ENCODE data around the gene PTPRG.

Gene PTPRG

DNA sequence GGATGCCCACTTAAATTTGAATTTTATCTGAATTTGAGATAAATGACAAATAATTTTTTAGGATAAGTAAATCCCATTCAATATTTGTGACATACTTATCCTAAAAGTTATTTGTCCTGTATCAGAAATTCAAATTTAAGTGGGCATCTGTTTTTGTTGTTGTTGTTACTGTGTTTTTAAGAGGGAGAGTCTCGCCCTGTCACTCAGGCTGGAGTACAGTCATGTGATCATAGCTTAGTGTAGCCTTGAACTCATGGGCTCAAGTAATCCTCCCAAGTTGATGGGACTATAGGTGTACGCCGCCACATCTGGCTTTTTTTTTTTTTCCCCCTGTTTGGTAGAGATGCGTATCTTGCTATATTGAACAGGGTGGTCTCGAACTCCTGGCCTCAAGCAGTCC is 283.0 kb downstream of the PTPRG start:
- Histone ChIP-seq H3K36me3 (ENCODE audit: control insufficient read depth, insufficient read depth, low read length) (no peaks in the 10 kb centered on the region), H3K4me3 (replicated peaks; ENCODE audit: low read depth, low read length) (no peak overlapping the region), H3K27me3 (replicated peaks; ENCODE audit: control insufficient read depth, insufficient read depth, low read length) (no peaks in the 10 kb centered on the region)
- DNase-seq (ENCODE audit: extremely low read depth, insufficient read length), result no peak
- TF ChIP-seq, protein P1, sequence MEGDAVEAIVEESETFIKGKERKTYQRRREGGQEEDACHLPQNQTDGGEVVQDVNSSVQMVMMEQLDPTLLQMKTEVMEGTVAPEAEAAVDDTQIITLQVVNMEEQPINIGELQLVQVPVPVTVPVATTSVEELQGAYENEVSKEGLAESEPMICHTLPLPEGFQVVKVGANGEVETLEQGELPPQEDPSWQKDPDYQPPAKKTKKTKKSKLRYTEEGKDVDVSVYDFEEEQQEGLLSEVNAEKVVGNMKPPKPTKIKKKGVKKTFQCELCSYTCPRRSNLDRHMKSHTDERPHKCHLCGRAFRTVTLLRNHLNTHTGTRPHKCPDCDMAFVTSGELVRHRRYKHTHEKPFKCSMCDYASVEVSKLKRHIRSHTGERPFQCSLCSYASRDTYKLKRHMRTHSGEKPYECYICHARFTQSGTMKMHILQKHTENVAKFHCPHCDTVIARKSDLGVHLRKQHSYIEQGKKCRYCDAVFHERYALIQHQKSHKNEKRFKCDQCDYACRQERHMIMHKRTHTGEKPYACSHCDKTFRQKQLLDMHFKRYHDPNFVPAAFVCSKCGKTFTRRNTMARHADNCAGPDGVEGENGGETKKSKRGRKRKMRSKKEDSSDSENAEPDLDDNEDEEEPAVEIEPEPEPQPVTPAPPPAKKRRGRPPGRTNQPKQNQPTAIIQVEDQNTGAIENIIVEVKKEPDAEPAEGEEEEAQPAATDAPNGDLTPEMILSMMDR (IDR thresholded peaks at IDR 0.05; ENCODE audit: insufficient read depth, low read length, poor library complexity, severe bottlenecking), result no peak

DNA sequence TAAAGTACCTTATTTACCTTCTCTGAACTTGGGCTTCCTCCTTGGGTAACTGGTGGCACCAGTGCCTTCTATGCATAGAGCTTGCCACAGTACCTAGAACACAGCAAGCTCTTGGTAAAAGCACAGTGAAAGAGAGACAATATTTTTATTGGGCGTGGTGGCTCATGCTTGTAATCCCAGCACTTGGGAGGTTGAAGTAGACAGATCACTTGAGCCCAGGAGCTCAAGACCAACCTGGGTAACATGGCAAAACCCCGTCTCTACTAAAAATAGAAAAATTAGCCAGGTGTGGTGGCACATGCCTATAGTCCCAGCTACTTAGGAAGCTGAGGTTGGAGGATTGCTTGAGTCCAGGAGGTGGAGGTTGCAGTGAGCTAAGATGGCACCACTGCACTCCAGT is 285.1 kb downstream of the PTPRG start:
- no peak for DNase-seq (ENCODE audit: extremely low read depth, insufficient read length)
- H3K27me3 ChIP-seq (replicated peaks; ENCODE audit: control insufficient read depth, insufficient read depth, low read length), result no peaks in the 10 kb centered on the region
- no peak overlapping the region for H3K4me3 ChIP-seq (replicated peaks; ENCODE audit: low read depth, low read length)
- H3K36me3 ChIP-seq (ENCODE audit: control insufficient read depth, insufficient read depth, low read length), result no peaks in the 10 kb centered on the region
- TF ChIP-seq, protein P1 (IDR thresholded peaks at IDR 0.05; ENCODE audit: insufficient read depth, low read length, poor library complexity, severe bottlenecking), result no peak

DNA sequence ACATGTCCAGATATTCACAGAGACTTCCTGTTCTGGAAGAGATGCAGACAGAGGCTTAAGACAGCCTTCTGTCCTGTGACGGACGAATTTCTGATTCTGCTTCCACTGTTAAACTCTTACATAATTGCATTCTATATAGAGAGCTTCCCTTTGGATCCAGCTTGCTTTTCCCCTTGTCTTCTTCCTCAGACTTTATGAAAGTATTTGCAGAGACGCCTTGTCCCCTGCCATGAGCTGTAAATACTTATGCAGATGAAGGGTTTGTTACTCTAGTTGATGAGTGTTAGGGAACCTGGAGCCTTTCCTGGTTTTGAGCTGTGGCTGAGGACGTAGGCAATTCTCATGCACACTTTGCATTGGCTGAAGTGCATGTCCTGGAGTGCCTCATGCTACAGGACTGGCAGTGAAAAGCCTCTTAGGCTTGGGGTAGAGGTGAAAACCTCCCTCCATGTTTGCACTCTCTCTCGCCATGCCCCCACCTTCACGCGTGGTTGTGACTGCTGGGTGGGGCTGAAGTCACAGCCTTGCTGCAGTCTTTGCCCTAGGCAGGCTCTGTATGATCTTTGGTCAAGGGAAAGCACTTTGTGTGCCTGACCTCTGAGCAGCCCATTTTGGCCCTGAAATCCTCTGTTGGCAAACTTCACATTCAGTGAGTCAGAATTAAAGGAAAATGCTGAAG is 286.6 kb downstream of the PTPRG start:
- DNase-seq (ENCODE audit: extremely low read depth, insufficient read length), result no peak
- Histone ChIP-seq H3K4me3 (replicated peaks; ENCODE audit: low read depth, low read length) (no peak overlapping the region), H3K27me3 (replicated peaks; ENCODE audit: control insufficient read depth, insufficient read depth, low read length) (no peaks in the 10 kb centered on the region; the same call in 1 of the 2 replicates), H3K36me3 (ENCODE audit: control insufficient read depth, insufficient read depth, low read length) (no peaks in the 10 kb centered on the region)
- TF ChIP-seq, protein P1 (IDR thresholded peaks at IDR 0.05; ENCODE audit: insufficient read depth, low read length, poor library complexity, severe bottlenecking), result no peak

DNA sequence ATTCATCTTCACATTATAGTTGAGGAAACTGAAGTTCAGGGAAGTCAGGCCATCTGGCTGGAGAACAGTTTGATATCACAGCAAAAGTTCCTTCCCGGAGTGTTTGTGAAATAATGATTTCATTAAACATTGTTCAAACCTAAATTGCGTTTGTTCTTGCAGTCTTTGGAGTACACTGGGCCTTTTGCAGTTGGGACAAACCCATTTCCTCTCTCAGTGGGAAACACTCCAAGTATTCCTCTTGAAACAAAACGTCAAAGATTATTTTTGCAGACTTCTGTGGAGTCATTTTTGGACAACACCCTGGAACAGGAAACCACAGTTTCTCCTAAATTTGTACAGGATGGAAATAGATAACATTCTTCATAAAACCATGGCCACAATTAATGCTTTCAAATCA is 287.5 kb downstream of the PTPRG start:
- TF ChIP-seq, protein P1 (IDR thresholded peaks at IDR 0.05; ENCODE audit: insufficient read depth, low read length, poor library complexity, severe bottlenecking), result no peak
- no peaks in the 10 kb centered on the region; the same call in 1 of the 2 replicates for H3K27me3 ChIP-seq (replicated peaks; ENCODE audit: control insufficient read depth, insufficient read depth, low read length)
- no peak for DNase-seq (ENCODE audit: extremely low read depth, insufficient read length)
- no peak overlapping the region for H3K4me3 ChIP-seq (replicated peaks; ENCODE audit: low read depth, low read length)
- H3K36me3 ChIP-seq (ENCODE audit: control insufficient read depth, insufficient read depth, low read length), result no peaks in the 10 kb centered on the region

DNA sequence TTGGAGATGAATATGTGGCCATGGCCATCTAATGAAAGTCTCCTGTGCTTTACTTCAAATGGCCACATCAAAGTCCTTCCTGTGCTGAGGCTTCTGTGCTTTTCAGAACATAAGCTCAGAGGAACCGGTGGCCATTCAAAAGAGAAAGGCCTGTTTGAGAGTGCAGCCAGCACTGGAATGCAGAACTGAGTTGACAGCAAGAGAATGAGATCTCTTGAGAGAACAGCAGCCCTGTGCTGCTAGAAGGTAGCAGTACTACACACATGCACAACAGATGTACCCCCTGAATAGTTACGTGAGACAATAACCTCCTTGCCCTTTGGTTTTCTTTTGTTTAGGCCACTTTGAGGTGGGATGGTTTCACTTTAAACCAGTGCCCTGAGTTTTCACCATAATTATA is 292.5 kb downstream of the PTPRG start:
- H3K27me3 ChIP-seq (replicated peaks; ENCODE audit: control insufficient read depth, insufficient read depth, low read length), result no peaks in the 10 kb centered on the region; the same call in 1 of the 2 replicates
- no peak for DNase-seq (ENCODE audit: extremely low read depth, insufficient read length)
- H3K4me3 ChIP-seq (replicated peaks; ENCODE audit: low read depth, low read length), result no peak overlapping the region
- TF ChIP-seq, protein P1 (IDR thresholded peaks at IDR 0.05; ENCODE audit: insufficient read depth, low read length, poor library complexity, severe bottlenecking), result no peak
- H3K36me3 ChIP-seq (ENCODE audit: control insufficient read depth, insufficient read depth, low read length), result no peaks in the 10 kb centered on the region

DNA sequence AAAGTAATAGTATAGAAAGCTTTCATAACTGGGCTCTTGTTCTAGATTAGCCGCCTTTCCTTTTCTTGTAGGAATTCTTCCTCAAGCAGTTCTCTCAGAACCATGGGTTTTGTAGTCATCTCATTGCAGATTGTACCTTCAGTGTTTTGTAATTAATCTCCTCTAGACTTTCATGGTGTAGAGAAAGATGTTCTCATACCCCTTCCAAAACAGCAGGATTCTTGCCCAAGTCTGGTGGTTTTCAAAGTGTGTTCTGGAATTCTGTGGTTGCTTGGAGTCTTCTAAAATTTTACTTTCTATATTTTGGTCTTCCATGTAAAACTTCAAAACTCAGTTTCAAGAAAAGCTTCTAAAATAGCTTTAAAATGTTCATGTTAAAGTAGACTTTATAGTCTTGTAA is 293.8 kb downstream of the PTPRG start:
- TF ChIP-seq, protein P1 (IDR thresholded peaks at IDR 0.05; ENCODE audit: insufficient read depth, low read length, poor library complexity, severe bottlenecking), result no peak
- H3K36me3 ChIP-seq (ENCODE audit: control insufficient read depth, insufficient read depth, low read length), result no peaks in the 10 kb centered on the region
- no peaks in the 10 kb centered on the region; the same call in 1 of the 2 replicates for H3K27me3 ChIP-seq (replicated peaks; ENCODE audit: control insufficient read depth, insufficient read depth, low read length)
- no peak overlapping the region for H3K4me3 ChIP-seq (replicated peaks; ENCODE audit: low read depth, low read length)
- no peak for DNase-seq (ENCODE audit: extremely low read depth, insufficient read length)
